ENCODE measurements around the gene SORL1-AS1.
A peak's percentile ranks its signal among the peaks of the same experiment; 100 is the strongest.
"Not testable (repeated sequence)": the region's sequence is repeated elsewhere in the genome, so short reads cannot be mapped to it uniquely, and the experiment has no call there.

Gene SORL1-AS1

GRCh38 chr11:121426476-121427399 is 26.0 kb downstream of the SORL1-AS1 start:
- peak in 2 of 3 experiments; percentile 58 to 62 for DNase-seq

- DNase-seq, result no peak
These were observed 26.9 kb downstream of the SORL1-AS1 start for GRCh38 chr11:121425828-121426227.

- DNase-seq, result no peak
These were observed 30.1 kb downstream of the SORL1-AS1 start for GRCh38 chr11:121422675-121423074.

- DNase-seq, result no peak
These were observed 31.4 kb downstream of the SORL1-AS1 start for GRCh38 chr11:121421149-121421901.

DNA sequence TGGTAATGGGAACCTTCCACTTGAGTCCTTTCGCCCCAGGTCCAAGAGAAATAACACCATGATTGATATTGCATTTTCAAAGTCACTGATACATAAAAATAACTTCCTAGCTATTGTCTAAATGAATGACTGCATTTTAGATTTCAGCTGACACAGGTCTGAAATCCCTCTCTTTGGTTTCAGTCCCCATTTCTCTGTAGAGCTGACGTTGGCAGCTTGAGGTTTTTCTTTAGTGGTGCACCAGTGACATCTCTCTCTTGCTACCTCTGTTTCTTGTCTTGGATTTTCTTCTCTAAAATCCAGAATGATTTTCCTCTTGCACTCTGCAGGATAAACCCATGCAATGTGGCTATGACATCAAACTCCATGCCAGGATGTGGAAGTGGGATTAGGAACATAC is 32.4 kb downstream of the SORL1-AS1 start:
- DNase-seq, result no peak

DNA sequence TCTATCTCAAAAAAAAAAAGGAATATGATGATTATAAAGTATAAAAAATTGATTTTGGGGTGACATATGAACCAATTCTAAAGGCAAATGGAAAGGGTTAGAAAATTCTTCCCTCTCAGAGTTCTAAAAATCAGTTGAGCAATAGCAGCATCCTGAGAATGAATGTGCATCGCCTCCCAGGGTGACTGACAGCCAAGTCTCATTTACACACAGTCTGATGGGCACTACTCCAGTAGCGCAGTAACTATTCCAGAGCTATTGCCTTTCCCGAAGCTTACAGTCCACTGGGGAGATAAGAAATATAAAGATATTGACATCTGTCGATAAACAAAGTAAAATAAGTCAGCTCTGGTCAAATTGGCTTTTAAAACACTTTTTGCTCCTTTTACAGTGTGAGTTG is 32.9 kb downstream of the SORL1-AS1 start:
- no peak for DNase-seq

DNA sequence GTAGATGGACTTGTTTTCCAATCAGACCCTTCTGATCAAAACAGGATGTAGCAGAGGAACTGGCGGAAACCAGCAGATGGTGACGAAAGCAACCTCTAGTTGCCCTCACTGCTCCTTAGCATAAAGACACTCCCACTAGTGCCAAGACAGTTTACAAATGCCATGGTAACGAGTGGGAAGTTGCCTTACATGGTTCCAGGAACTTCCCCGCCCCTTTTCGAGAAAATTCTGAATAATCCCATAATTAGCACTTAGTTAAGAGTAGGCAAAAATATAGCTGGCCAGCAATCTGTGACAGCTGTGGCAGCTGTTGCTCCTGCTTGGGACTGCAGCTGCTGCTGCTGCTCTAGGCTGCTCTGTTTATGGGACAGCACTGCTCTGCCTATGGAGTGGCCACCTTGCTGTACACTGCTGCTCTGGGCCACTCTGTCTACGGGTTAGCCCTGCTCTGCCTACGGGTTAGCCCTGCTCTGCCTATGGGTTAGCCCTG is 34.1 kb downstream of the SORL1-AS1 start:
- DNase-seq, result no peak

DNA sequence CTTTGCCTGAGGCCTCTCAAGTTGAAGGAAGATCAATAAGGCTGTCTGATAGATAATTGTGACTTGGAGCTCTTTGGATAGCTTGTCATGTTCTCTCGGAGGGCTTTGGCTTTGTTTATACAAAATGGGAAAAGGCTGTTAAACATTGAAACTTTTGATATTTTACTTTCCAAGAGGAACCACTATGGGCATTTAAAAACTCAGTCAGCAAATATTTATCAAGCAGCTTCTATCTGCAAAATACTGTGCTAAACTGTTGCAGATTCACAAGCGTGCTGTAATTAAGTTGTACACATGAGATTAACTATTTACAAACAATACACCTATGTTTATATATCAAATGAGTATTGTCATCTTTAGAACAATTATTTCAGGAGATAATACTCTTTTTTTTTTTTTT is 35.2 kb downstream of the SORL1-AS1 start:
- DNase-seq, result no peak

GRCh38 chr11:121417055-121417551 is 35.7 kb downstream of the SORL1-AS1 start:
- DNase-seq, result no peak

GRCh38 chr11:121415856-121416255 is 36.9 kb downstream of the SORL1-AS1 start:
- DNase-seq, result peak in 1 of 3 experiments; percentile 9

- DNase-seq, result no peak
These were observed 38.4 kb downstream of the SORL1-AS1 start for GRCh38 chr11:121414141-121414913.

DNA sequence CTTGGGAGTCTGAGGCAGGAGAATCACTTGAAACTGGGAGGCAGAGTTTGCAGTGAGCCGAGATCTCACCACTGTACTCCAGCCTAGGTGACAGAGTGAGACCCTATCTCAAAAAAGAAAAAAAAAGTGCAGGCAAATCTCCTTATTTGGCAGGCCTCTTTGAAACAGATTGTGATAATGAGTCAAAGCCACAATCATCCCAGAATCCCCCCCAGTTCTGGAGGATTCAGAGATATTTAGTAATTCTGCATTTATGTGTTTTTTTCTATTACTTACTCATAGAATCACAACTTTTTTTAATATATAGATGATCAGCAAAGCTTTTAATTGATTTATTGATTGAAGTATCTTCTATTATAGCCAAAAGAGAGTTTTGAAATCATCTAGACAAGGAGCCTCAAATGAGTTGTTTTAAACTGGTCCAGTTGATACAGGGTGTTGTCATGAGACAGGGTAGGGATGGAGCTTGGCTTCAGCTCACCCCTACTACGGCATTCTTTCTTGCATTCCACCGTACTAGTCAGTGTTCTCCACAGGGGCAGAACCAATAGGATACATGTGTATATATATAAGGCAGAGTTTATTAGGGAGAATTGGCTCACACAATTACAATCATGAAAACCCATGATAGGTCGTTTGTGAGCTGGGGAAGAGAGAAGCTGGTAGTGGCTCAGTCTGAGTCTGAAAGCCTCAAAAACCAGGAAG is 39.9 kb downstream of the SORL1-AS1 start:
- DNase-seq, result no peak

GRCh38 chr11:121412000-121412587 is 40.7 kb downstream of the SORL1-AS1 start:
- DNase-seq, result no peak

DNA sequence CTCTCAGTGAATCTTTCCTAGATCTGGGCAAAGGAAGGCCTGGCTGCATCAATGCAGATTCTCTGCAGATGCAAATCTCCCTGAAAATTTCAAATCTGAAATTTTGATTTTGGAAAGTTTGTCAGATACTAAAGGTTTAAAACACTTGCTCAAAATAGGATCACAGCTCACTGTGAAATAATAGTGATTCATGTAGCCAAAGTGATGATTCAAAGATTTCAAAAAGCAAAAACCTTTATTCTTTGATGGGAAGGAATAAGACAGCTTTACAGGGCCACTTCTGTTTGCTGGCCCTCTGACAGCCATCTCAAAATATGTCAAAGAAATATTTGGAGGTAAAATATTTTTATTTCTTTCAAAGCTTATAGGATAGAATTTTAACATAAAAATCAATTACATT is 41.4 kb downstream of the SORL1-AS1 start:
- DNase-seq, result not testable (repeated sequence)

DNA sequence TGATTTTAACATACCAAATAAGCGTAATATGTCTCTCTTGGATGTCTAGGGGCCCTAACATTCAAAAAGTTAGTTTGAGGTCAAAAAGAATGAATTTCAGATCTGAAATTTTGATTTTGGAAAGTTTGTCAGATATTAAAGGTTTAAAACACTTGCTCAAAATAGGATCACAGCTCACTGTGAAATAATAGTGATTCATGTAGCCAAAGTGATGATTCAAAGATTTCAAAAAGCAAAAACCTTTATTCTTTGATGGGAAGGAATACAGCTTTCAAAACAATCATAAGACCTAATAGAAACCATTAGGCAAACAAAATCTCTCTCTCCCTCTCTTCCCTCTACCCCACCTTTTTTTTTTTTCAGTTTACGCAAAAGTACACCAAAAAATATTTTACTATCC is 42.7 kb downstream of the SORL1-AS1 start:
- not testable (repeated sequence) for DNase-seq

- no peak for DNase-seq
These were observed 43.9 kb downstream of the SORL1-AS1 start for GRCh38 chr11:121408830-121409229.

- no peak for DNase-seq
These were observed 46.5 kb downstream of the SORL1-AS1 start for GRCh38 chr11:121406291-121406690.

DNA sequence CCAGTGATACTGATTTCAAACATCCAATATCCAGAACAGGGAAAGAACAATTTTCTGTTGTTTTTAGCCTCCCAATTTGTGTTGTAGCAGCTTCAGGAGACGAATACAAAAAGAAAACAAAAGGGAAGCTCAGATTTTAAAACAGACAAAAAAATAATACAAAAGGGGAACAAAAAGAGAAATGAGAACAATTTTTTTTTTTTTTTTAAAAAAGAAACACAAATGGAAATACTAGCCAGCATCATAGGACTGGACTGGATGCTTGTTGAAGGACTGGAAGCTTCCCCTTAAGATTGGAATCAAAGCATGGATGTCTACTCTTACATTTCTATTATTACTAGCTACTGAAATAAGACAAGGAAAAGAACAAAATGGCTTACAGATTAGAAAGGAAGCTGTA is 47.1 kb downstream of the SORL1-AS1 start:
- no peak for DNase-seq

DNA sequence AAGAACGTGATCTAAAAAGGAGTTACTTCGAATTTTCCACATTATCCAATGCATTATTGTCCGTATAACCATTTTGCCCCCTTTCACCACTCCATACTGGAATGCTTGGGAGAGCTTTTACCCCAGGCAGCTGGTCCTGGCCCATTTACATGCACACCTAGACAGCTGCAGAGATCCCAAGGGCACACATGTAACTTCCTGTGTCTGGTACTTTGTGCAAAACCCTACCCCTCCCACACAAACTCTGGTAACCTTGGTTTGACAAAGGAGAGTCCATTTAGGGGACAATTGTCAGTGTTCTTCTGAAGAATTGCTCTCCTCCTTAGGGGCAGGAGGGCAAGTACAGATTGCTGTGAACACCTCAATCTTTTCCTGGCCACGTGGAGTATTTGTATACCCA is 58.0 kb downstream of the SORL1-AS1 start:
- no peak for DNase-seq

DNA sequence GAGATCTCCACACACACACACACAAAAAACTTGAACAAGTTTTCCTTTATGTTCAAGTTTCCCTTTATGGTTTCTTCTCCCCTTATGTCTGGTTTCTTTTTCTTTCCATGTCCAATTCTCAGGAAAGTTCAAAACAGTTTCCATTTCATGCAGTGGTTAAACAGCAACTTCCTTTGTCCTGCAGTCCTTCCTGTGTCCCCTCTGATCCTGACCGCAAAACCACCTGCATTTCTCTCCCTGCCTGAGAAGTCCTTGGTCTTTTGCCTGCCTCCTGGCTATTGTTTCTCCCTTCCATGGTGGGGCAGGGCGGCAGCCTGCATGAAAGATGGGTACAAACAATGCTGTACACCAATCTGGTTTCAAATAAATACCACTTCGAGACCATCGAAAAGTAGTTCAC is 58.9 kb downstream of the SORL1-AS1 start:
- no peak for DNase-seq

GRCh38 chr11:121391914-121392313 is 60.9 kb downstream of the SORL1-AS1 start:
- no peak for DNase-seq

DNA sequence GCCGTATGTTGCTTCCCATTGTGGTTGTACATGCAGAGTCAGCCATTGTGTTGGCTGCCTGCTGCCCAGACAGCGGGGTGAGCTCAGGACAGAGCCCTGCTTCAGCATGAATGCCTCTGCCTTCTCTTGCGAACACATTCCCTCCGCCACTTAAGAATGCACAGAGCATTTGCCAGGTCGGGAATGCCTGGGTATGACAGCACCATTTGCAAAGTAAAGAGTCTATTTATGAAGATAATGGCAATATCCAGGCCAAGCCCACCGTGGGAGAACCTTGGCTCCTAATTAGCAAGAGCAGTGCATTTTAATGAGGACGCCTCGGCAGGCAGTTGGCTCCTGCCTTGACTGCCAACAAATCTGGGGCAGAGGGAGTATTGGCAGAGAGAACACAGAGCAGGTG is 63.1 kb downstream of the SORL1-AS1 start:
- peak in 2 of 3 experiments; percentile 17 to 41 for DNase-seq
